Immature natural killer cell (primary cell): ENCODE measurements around the gene DOCK3. TPM values are rescaled to one million over a fixed set of nuclear protein-coding genes. Genes with fewer than 3 reads are reported as not detected.
"Not testable (repeated sequence)": the region's sequence is repeated elsewhere in the genome, so short reads cannot be mapped to it uniquely, and the experiment has no call there.

ENCODE experiments used
- DNase-seq, 3 donors: peaks; one replicate each; pipeline ENCODE4 v3.0.0; 2022; ENCODE audit warnings: mixed read lengths in 1 of 3
- H3K27ac Mint-ChIP-seq, 6 donors: one replicate each; pipeline ENCODE4 v1.8.0; 2020; ENCODE audit warnings: mixed read lengths in 6 of 6, mild to moderate bottlenecking in 5 of 6, inconsistent platforms in 4 of 6, moderate library complexity in 3 of 6
- H3K27me3 Mint-ChIP-seq, 3 donors: one replicate each; pipeline ENCODE4 v1.8.0; 2020 to 2021; ENCODE audit warnings: low read depth in 3 of 3, mild to moderate bottlenecking in 3 of 3, mixed read lengths in 3 of 3, moderate library complexity in 3 of 3, inconsistent platforms in 1 of 3
- H3K36me3 Mint-ChIP-seq, 3 donors: one replicate each; pipeline ENCODE4 v1.8.0; 2020; ENCODE audit warnings: mixed read lengths in 3 of 3, inconsistent platforms in 2 of 3, mild to moderate bottlenecking in 2 of 3
- H3K4me1 Mint-ChIP-seq, 2 donors: one replicate each; pipeline ENCODE4 v1.8.0; 2020; ENCODE audit warnings: inconsistent platforms in 2 of 2, mild to moderate bottlenecking in 2 of 2, mixed read lengths in 2 of 2, moderate library complexity in 1 of 2
- H3K4me3 Mint-ChIP-seq, 5 donors: one replicate each; pipeline ENCODE4 v1.8.0; 2020; ENCODE audit warnings: mild to moderate bottlenecking in 5 of 5, mixed read lengths in 5 of 5, inconsistent platforms in 3 of 5, moderate library complexity in 3 of 5
- H3K9me3 Mint-ChIP-seq, 6 donors: one replicate each; pipeline ENCODE4 v1.8.0; 2020; ENCODE audit warnings: mild to moderate bottlenecking in 6 of 6, mixed read lengths in 6 of 6, inconsistent platforms in 4 of 6, moderate library complexity in 3 of 6
- polyA plus RNA-seq, 3 donors: library from polyadenylated mRNA; unstranded; fragments of 300-500 nt; fragmentation: Illumina TruSeq; gene quantifications; one replicate each; pipeline ENCODE4 v1.2.3, GENCODE V29; 2021

DOCK3 gene
- polyA plus RNA-seq, 3 donors from 2014 or later = 0.06 to 0.08 TPM; not detected in 1

DNA sequence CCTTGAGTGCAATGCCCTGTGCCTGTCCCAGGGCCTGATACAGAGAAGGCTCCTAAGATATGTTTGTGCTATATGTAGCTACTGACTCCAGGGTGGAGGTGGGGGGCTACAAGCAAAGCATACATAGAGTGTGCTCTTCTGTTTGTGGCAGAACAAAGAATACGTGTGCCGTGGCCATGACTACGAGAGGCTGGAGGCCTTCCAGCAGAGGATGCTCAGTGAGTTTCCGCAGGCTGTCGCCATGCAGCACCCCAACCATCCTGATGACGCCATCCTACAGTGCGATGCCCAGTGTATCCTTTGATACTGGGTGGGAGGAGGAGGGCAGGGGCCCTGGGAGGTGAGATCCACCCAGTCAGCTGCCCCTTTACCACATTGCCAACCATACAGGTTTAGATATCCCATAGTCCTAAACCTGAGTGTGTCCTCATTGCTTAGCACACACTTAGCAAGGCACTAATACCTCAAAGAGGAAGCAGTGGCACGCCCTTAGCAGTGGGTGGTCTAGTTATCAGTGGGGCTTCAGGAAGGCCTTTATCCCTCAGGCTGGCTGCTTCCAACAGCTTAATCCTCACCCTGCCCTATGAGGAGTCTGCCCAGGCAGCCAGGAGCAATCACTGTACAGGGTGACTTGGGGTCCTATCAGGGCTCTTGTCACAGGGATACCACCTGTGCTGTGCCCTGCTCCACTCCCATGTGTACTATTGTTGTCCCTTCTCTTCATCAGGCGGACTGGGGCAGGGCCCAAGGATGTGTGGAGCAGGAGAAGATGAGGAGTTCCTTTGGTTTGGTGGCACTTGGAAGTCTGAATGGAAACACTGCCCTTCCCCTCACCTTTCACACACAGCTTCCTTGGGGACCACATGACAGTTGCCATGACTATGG lies 680.2 kb downstream of the DOCK3 start:
- Mint-ChIP-seq H3K27me3 (peaks cover 0 to 4% (median 0%) of the 10 kb centered on the region in 3 donors), H3K9me3 (no peaks in the 10 kb centered on the region), H3K4me3 (no peak overlapping the region), H3K36me3 (peaks cover 0 to 6% (median 0%) of the 10 kb centered on the region in 3 donors), H3K27ac (no peak overlapping the region), H3K4me1 (no peaks in the 10 kb centered on the region)
- no peak for DNase-seq

DNA sequence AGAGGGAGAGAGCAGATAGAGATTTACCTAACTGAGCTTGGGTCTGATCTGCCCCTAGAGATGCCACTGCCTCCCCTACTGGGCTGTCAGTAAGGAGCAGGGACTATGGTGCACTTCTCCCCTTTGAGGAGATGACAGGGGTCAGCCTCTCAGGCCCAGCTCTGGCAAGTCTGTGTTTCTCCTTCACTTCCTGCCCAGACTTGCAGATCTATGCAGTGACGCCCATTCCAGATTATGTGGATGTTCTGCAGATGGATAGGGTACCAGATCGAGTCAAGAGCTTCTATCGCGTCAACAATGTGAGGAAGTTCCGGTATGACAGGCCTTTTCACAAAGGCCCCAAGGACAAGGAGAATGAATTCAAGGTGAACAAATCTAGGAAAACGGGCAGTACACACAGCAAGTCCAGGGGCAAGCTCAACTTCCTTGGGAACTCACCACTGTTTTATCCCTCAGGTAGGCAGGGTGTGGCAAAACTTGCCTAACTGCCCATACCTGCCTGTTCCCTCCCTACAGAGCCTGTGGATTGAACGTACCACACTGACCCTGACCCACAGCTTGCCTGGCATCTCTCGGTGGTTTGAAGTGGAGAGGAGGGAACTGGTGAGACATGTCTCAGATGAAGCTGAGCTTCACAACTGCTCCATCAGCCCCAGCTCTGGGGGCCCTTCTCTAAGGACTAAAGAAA lies 681.3 kb downstream of the DOCK3 start:
- Mint-ChIP-seq H3K36me3 (no peaks in the 10 kb centered on the region), H3K4me1 (no peaks in the 10 kb centered on the region), H3K27ac (no peak overlapping the region), H3K27me3 (peaks cover 0 to 4% (median 0%) of the 10 kb centered on the region in 3 donors), H3K9me3 (no peaks in the 10 kb centered on the region), H3K4me3 (no peak overlapping the region)
- DNase-seq = no peak

DNA sequence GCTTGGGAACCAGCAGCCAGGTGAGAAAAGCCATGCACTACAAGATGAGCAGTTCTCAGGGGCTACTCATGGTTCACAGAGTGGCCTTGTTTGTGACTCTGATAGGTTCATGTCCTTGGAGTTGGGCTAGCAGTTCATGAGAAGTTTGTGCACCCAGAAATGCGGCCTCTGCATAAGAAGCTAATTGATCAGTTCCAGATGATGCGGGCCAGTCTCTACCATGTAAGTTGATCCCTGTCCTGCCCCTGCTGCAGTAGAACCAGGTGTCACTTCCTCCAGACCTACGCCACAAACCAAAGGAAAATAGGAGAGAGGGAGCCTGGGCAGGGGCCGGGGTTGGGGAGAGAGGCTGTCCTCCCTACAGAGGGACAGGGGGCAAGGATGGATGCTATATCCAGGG lies 683.1 kb downstream of the DOCK3 start:
- Mint-ChIP-seq H3K27ac (no peak overlapping the region), H3K4me1 (no peaks in the 10 kb centered on the region), H3K27me3 (peaks cover 0 to 2% (median 0%) of the 10 kb centered on the region in 3 donors), H3K36me3 (peaks cover 0 to 5% (median 0%) of the 10 kb centered on the region in 3 donors), H3K4me3 (no peak overlapping the region), H3K9me3 (no peaks in the 10 kb centered on the region)
- no peak for DNase-seq

DNA sequence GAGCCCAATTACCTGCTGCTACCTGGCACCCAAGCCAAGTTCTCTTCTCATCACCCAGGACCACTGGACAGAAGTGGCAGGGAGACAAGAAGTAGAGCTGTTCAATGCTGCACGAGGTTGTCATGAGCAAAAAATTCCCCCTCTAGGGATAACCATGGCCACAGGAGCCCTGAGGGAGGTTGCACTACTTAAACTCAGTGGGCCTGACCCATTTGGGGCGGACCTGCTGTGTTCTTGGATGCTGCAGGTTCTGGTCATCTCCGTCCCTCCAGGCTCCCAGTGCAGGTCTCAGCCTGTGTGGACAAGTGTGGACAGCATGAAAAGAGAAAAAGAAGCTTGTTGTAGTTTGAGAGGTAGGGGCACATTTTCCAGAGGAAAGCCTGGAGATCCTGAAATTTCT lies 684.3 kb downstream of the DOCK3 start:
- Mint-ChIP-seq H3K36me3 (peaks cover 0 to 7% (median 0%) of the 10 kb centered on the region in 3 donors), H3K4me3 (no peak overlapping the region), H3K27ac (no peak overlapping the region), H3K9me3 (no peaks in the 10 kb centered on the region), H3K4me1 (no peaks in the 10 kb centered on the region), H3K27me3 (peaks cover 0 to 2% (median 0%) of the 10 kb centered on the region in 3 donors)
- DNase-seq = no peak

DNA sequence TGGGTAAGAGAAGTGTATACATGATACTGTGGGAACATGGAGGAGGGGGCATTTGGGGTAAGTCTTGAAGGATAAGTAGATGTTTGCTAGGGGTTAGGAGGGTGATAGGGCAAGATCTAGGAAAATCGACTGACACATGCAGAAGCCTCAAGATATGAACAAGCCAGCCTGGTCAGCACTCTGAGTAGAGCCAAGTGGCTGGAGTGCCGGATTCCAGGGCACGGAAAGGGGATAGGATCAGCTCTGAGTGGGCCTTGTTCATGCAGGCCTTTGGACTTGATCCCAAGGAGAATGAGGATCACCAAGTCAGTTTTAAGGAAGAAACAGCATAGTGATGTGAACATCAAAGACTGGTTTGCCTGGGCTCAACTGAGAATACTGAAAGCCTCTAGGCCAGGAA lies 686.1 kb downstream of the DOCK3 start:
- Mint-ChIP-seq H3K27me3 (peaks cover 0 to 3% (median 0%) of the 10 kb centered on the region in 3 donors), H3K36me3 (peaks cover 0 to 7% (median 0%) of the 10 kb centered on the region in 3 donors), H3K4me1 (no peaks in the 10 kb centered on the region), H3K27ac (no peak overlapping the region), H3K4me3 (no peak overlapping the region), H3K9me3 (no peaks in the 10 kb centered on the region)
- no peak for DNase-seq

DNA sequence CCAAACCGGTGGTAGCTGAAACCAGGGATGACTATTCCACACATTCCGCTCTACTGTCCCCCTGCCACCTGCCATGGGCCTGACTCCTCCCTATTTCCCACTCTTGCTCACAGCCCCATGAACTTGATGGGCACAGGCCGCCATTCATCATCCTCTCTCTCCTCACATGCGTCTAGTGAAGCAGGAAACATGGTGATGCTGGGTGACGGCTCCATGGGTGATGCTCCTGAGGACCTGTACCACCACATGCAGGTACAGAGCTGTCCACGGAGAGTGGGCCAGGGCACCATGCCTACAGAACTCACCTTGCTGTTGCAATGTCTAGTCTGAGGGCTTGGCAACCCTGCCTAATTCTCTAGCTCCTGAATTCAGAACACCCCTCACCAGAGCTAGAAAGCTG lies 687.0 kb downstream of the DOCK3 start:
- H3K27ac Mint-ChIP-seq = no peak overlapping the region
- H3K36me3 Mint-ChIP-seq = peaks cover 0 to 7% (median 0%) of the 10 kb centered on the region in 3 donors
- DNase-seq = no peak
- H3K4me3 Mint-ChIP-seq = no peak overlapping the region
- peaks cover 0 to 4% (median 0%) of the 10 kb centered on the region in 3 donors for H3K27me3 Mint-ChIP-seq
- H3K4me1 Mint-ChIP-seq = no peaks in the 10 kb centered on the region
- no peaks in the 10 kb centered on the region for H3K9me3 Mint-ChIP-seq

DNA sequence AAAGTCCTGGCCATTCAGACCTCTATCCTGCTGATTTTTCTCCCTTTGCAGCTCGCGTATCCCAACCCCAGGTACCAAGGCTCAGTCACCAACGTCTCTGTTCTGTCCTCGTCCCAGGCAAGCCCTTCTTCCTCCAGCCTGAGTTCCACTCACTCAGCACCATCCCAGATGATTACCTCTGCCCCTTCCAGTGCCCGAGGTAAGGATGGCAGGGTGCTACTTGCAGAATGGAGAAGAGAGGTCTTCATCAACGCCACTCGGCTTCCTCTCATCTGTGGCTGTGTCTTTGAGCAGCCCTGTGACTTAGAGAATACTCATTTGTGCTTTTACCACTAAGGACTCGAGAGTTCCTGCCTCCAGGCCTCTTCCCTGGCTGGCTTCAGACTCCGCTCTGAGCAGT lies 687.7 kb downstream of the DOCK3 start:
- Mint-ChIP-seq H3K9me3 (no peaks in the 10 kb centered on the region), H3K4me3 (no peak overlapping the region), H3K36me3 (peaks cover 0 to 7% (median 0%) of the 10 kb centered on the region in 3 donors), H3K27me3 (peaks cover 0 to 4% (median 0%) of the 10 kb centered on the region in 3 donors), H3K4me1 (no peaks in the 10 kb centered on the region), H3K27ac (no peak overlapping the region)
- DNase-seq = no peak

DNA sequence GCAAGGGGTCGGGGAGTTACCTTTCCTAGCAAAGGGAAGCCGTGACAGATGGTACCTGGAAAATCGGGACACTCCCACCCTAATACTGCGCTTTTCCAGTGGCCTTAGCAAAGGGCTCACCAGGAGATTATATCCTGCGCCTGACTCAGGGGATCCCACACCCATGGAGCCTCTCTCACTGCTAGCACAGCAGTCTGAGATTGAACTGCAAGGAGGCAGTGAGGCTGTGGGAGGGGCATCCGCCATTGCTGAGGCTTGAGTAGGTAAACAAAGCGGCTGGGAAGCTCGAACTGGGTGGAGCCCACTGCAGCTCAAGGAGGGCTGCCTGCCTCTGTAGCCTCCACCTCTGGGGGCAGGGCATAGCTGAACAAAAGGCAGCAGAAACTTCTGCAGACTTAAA lies 693.5 kb downstream of the DOCK3 start:
- not testable (repeated sequence) for H3K36me3 Mint-ChIP-seq

DNA sequence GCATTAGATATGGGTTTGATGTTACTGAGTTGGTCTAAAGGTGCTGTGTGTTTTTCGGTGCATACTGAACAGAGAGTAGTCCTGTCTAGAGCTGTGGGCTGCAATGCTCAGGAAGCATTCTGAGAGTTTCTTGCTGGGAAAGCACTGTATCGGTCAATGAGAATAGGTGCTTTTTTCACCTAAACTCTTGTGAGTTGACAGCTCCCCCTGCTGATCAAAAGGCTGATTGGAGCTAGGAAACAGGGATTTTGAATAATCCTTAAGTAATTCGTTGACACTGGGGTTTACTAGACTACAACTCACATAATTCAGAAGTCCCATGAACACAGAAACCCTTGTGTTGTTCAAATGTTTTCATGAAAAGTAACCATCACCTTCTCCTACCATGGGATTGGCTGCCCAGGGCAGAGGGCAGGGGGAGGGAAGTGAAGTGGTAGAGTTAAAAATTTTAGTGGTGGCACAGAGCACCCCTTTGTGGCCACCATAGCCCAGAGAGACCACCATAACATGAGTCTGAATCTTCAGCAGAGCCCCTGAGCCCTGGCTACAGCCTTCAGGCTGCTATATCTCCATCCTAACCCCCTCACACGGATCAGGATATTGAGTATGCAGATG lies 697.3 kb downstream of the DOCK3 start:
- H3K27ac Mint-ChIP-seq = no peak overlapping the region
- H3K4me1 Mint-ChIP-seq = no peaks in the 10 kb centered on the region
- peak; percentile 28 to 53 (median 44) for DNase-seq
- no peak overlapping the region for H3K4me3 Mint-ChIP-seq
- no peaks in the 10 kb centered on the region for H3K9me3 Mint-ChIP-seq
- peaks cover 3 to 7% (median 4%) of the 10 kb centered on the region in 3 donors for H3K27me3 Mint-ChIP-seq
- peaks cover 0 to 5% (median 0%) of the 10 kb centered on the region in 3 donors for H3K36me3 Mint-ChIP-seq

More for the DNA sequence above, 693.5 kb downstream of the DOCK3 start:
- not testable (repeated sequence) for H3K9me3 Mint-ChIP-seq, H3K4me1 Mint-ChIP-seq, DNase-seq, H3K27me3 Mint-ChIP-seq, H3K4me3 Mint-ChIP-seq, H3K27ac Mint-ChIP-seq

DNA sequence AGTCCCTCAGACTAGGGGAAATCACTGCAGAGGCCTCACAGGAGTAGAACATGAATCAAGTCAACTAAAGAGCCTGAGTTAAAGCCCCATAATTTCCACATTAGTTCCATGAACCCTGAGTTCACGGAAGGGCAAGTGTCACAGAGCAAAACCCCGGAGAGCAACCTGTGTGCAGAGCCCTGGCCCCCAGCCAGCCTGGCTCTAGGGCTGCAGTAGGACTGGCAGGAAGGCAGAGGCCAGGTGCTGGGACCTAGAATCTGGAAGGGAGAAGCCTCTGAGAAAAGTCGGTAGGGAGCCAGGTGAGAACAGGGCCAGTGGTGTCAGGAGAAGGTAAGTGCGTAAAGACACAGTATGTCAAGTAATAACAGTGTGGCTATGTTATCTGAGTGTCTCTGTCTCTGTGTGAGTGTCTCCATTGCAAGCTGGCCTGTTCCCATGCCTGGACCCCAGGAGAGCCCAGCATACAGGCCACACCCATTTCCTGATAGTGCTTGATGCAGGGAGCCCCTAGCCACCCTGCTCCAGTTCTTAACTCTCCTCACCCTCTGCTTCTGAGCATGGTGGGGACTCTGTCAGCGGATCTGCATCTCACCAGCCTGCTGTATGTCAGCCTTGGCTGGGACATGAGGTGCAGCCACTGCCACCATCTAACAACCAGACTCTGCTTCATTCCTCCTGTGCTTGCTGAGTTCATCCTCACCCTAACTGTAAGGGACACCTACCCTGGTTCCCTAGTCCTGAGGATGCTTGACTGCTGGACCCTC lies 699.1 kb downstream of the DOCK3 start:
- DNase-seq = no peak
- H3K27ac Mint-ChIP-seq = no peak overlapping the region
- H3K4me3 Mint-ChIP-seq = no peak overlapping the region
- peaks cover 0 to 5% (median 0%) of the 10 kb centered on the region in 3 donors for H3K36me3 Mint-ChIP-seq
- H3K4me1 Mint-ChIP-seq = no peaks in the 10 kb centered on the region
- no peaks in the 10 kb centered on the region for H3K9me3 Mint-ChIP-seq
- H3K27me3 Mint-ChIP-seq = peaks cover 3 to 4% (median 3%) of the 10 kb centered on the region in 3 donors

DNA sequence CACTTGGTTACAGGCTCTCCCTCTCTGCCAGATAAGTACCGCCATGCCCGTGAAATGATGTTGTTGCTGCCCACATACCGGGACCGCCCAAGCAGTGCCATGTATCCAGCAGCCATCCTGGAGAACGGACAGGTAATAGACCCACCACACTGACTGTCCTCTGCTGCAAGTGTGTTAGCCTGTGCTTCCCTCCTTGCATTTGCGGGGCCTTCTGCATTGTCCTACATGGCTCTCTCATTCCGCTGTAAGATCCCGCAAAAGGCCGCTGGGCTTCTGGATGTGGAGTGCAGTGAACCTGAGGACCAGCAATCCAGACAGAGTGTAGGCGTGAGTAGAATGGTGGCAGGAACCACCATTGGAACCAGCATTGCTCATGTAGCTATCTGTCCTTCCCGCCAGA lies 699.7 kb downstream of the DOCK3 start:
- Mint-ChIP-seq H3K27ac (no peak overlapping the region), H3K4me3 (no peak overlapping the region), H3K4me1 (no peaks in the 10 kb centered on the region), H3K27me3 (peaks cover 3 to 4% (median 3%) of the 10 kb centered on the region in 3 donors), H3K9me3 (no peaks in the 10 kb centered on the region), H3K36me3 (peaks cover 0 to 5% (median 0%) of the 10 kb centered on the region in 3 donors)
- no peak for DNase-seq

DNA sequence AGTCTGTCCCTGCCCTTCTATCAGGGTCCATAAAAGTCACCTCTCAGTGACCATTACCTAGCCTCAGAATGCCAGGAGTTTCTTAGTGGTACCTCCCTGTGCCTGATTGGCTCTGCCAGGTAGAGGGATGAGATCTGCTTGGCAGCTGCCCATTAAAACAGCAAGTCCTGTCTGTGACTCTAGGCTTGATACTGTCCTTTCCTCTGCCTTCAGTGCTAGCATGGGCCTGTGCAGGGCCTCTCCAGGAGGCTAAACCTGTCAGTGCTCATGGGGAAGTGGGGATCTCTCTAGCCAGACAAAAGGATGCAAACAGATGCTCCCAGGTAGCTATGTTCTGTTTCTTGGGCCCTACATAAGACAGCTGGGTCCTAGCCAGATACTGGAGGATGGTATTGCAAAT lies 700.4 kb downstream of the DOCK3 start:
- Mint-ChIP-seq H3K27ac (no peak overlapping the region), H3K4me1 (no peaks in the 10 kb centered on the region), H3K4me3 (peak overlapping the region in 1 of 5 donors; percentile 22), H3K27me3 (peaks cover 3 to 4% (median 4%) of the 10 kb centered on the region in 3 donors), H3K9me3 (no peaks in the 10 kb centered on the region), H3K36me3 (peaks cover 0 to 5% (median 0%) of the 10 kb centered on the region in 3 donors)
- no peak for DNase-seq

DNA sequence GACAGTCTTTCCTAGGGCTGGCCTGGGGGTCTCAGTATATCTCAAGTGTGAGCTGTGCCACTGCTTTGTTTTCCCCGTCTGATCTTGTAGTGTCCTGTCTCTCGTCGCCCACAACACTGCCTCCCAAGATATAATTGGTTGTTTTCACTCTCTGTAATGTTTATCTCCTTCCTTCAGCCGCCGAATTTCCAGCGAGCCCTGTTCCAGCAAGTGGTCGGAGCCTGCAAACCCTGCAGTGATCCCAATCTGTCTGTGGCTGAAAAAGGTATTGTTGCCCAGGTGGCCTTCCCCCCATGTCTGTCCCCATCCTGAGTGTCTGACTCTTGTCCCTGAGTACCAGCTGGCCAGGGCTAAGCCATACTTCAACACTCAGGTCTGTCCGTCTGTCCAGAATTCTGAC lies 700.8 kb downstream of the DOCK3 start:
- Mint-ChIP-seq H3K27ac (no peak overlapping the region), H3K9me3 (no peaks in the 10 kb centered on the region), H3K36me3 (peaks cover 0 to 5% (median 0%) of the 10 kb centered on the region in 3 donors), H3K4me3 (no peak overlapping the region), H3K27me3 (peaks cover 3 to 4% (median 4%) of the 10 kb centered on the region in 3 donors), H3K4me1 (no peaks in the 10 kb centered on the region)
- DNase-seq = no peak
